PC-9 (cell line): ENCODE data around the gene ACTR1A. TPM values are rescaled to one million over a fixed set of nuclear protein-coding genes. Genes with fewer than 3 reads are reported as not detected.

Source experiments
- BruUV-seq: library from RNA; stranded (reverse); fragments of 400-500 nt; replicated peaks from 2 replicates; lab custom pipeline; 2021; lab: Mats Ljungman, UMichigan
- CTCF ChIA-PET: fragments of 300-600 bp; sonication (Branson Sonifier 250); formaldehyde crosslinking; loops from one replicate; lab custom pipeline; 2022; ENCODE audit warnings: antibody characterized with exemption; lab: Charles Lee
- POLR2A ChIA-PET: fragments of 300-600 bp; sonication (Branson Sonifier 250); formaldehyde crosslinking; loops from one replicate; lab custom pipeline; 2022; ENCODE audit warnings: antibody characterized with exemption; ENCODE audit not compliant: unreplicated experiment; lab: Charles Lee
- DNase-seq, 2 experiments: peaks; one replicate each; pipeline versions ENCODE4 v3.0.0 to v3.0.0-alpha.2; 2015 to 2022; ENCODE audit warnings: mixed read lengths in 1 of 2
- H2AFZ ChIP-seq: fragments of 200-600 bp; sonication (generic); 2 replicates; pipeline ENCODE4 v1.8.1; 2017; ENCODE audit warnings: antibody characterized with exemption
- H3F3A ChIP-seq: fragments of 200-600 bp; sonication (generic); 2 replicates; pipeline ENCODE4 v1.8.1; 2017; ENCODE audit warnings: antibody characterized with exemption, mild to moderate bottlenecking, low read depth; ENCODE audit not compliant: insufficient read depth
- H3K27ac ChIP-seq: fragments of 200-600 bp; sonication (generic); 2 replicates; pipeline ENCODE4 v1.6.1; 2016; ENCODE audit warnings: mixed run types
- H3K27me3 ChIP-seq: fragments of 200-600 bp; sonication (generic); 2 replicates; pipeline ENCODE4 v1.6.1; 2016; ENCODE audit warnings: low read depth, mixed run types; ENCODE audit not compliant: insufficient read depth
- H3K36me3 ChIP-seq: fragments of 200-600 bp; sonication (generic); 2 replicates; pipeline ENCODE4 v1.6.1; 2016; ENCODE audit warnings: low read depth, mixed run types
- H3K4me1 ChIP-seq: fragments of 200-600 bp; sonication (generic); replicated peaks from 2 replicates; pipeline ENCODE4 v1.6.1; 2016; ENCODE audit warnings: mixed run types; ENCODE audit not compliant: insufficient read depth
- H3K4me2 ChIP-seq: fragments of 200-600 bp; sonication (generic); 2 replicates; pipeline ENCODE4 v1.6.1; 2017; ENCODE audit warnings: mixed run types
- H3K4me3 ChIP-seq: fragments of 200-600 bp; sonication (generic); 2 replicates; pipeline ENCODE4 v1.6.1; 2016; ENCODE audit warnings: mixed run types
- H3K79me2 ChIP-seq: fragments of 200-600 bp; sonication (generic); 2 replicates; pipeline ENCODE4 v1.6.1; 2017; ENCODE audit warnings: low read depth, mixed run types
- H3K9me2 ChIP-seq: fragments of 200-600 bp; sonication (generic); 2 replicates; pipeline ENCODE4 v1.8.1; 2017; ENCODE audit warnings: mild to moderate bottlenecking; ENCODE audit not compliant: insufficient read depth
- H3K9me3 ChIP-seq: fragments of 200-600 bp; sonication (generic); 2 replicates; pipeline ENCODE4 v1.8.1; 2016; ENCODE audit warnings: low read depth; ENCODE audit not compliant: insufficient read depth
- H4K20me1 ChIP-seq: fragments of 200-600 bp; sonication (generic); 2 replicates; pipeline ENCODE4 v1.8.1; 2017; ENCODE audit not compliant: insufficient read depth
- CTCF ChIP-seq: fragments of 200-600 bp; sonication (generic); conservative IDR thresholded peaks from 2 replicates; pipeline ENCODE4 v1.6.1; 2017; ENCODE audit warnings: mixed run types, antibody characterized with exemption, mild to moderate bottlenecking, moderate library complexity
- EZH2 ChIP-seq: fragments of 200-600 bp; sonication (generic); IDR thresholded peaks from 2 replicates; pipeline ENCODE4 v1.8.0; 2017; ENCODE audit warnings: antibody characterized with exemption, low read depth
- intact Hi-C: fragments of 100-400 bp; cut with micrococcal nuclease; formaldehyde crosslinking; loops from one replicate; pipeline ENCODE4 v1.10.0; 2022; ENCODE audit not compliant: unreplicated experiment
- total RNA-seq: library from RNA; stranded (reverse); gene quantifications from 2 replicates; pipeline ENCODE4 v1.2.3, GENCODE V29; 2021

The ACTR1A gene
- total RNA-seq, 1 experiment from 2014 or later = 29.4 TPM

DNA sequence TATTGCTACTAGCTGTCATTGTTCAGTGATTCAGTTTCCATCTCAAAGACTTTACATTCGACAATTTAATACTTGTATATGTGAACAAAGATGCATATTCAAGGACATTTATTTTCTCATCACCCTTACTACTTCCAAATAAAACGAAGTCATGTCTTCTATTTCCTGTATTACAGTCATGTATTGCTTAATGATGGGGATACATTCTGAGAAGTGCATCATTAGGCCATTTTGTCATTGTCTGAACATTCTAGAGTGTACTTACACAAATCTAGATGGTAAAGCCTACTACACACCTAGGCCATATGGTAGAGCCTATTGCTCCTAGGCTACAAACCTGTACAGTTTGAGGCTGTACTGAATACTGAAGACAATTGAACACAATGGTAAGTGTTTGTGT, 57.7 kb downstream of the ACTR1A start:
- POLR2A ChIA-PET = no interaction called here
- intact Hi-C loops = no loop called here
- no peak overlapping the region for H3K4me2 ChIP-seq
- H3K9me2 ChIP-seq = no peaks in the 10 kb centered on the region
- CTCF ChIA-PET = no interaction called here
- H4K20me1 ChIP-seq = no peaks in the 10 kb centered on the region
- no peaks in the 10 kb centered on the region for H3K9me3 ChIP-seq
- H3K79me2 ChIP-seq = no peaks in the 10 kb centered on the region
- H3K4me1 ChIP-seq = peaks cover 4% of the 10 kb centered on the region; the same call in 1 of the 2 replicates
- no peaks in the 10 kb centered on the region for H3F3A ChIP-seq
- H2AFZ ChIP-seq = no peak overlapping the region
- no peak overlapping the region for H3K4me3 ChIP-seq
- no peaks in the 10 kb centered on the region for H3K36me3 ChIP-seq
- DNase-seq = no peak
- TF ChIP-seq EZH2 = no peak
- no peak for TF ChIP-seq CTCF
- no TSS peak for BruUV-seq
- H3K27me3 ChIP-seq = no peaks in the 10 kb centered on the region
- no peak overlapping the region for H3K27ac ChIP-seq

DNA sequence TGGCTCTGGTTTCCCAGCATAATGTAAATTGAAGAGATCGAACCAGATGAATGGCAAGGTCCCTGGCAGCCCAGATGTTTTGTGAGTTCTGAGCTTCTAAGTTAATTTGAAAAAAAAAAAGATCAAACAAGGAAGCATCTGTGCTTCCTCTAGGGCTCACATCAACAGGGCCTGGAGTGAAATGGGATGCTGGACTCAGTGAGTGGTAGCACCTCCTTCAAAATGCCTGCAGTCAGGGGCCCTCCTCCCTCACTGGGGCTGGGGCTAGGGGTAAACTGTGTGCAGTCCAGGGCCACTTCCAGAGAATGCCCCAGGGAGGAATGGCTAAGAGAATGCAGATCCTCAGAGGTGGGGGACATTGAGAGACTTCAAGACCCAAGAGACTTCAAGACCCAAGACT, 64.1 kb downstream of the ACTR1A start:
- Histone ChIP-seq H3K27me3 (no peaks in the 10 kb centered on the region), H3K4me2 (no peak overlapping the region), H3K27ac (no peak overlapping the region), H3F3A (no peaks in the 10 kb centered on the region), H3K9me3 (no peaks in the 10 kb centered on the region), H3K36me3 (no peaks in the 10 kb centered on the region), H3K79me2 (no peaks in the 10 kb centered on the region), H3K4me1 (no peaks in the 10 kb centered on the region), H4K20me1 (no peaks in the 10 kb centered on the region), H3K4me3 (no peak overlapping the region), H2AFZ (no peak overlapping the region), H3K9me2 (no peaks in the 10 kb centered on the region)
- intact Hi-C loops = no loop called here
- TF ChIP-seq EZH2 = no peak
- no peak for TF ChIP-seq CTCF
- ChIA-PET CTCF (no interaction called here), POLR2A (no interaction called here)
- BruUV-seq = no TSS peak
- no peak for DNase-seq

- Histone ChIP-seq H2AFZ (no peak overlapping the region), H4K20me1 (no peaks in the 10 kb centered on the region), H3F3A (no peaks in the 10 kb centered on the region), H3K9me3 (no peaks in the 10 kb centered on the region), H3K79me2 (no peaks in the 10 kb centered on the region), H3K9me2 (no peaks in the 10 kb centered on the region), H3K4me1 (no peaks in the 10 kb centered on the region), H3K4me2 (no peak overlapping the region), H3K27me3 (no peaks in the 10 kb centered on the region), H3K4me3 (no peak overlapping the region), H3K27ac (no peak overlapping the region), H3K36me3 (no peaks in the 10 kb centered on the region)
- no TSS peak for BruUV-seq
- intact Hi-C loops = no loop called here
- POLR2A ChIA-PET = no interaction called here
- DNase-seq = no peak
- TF ChIP-seq EZH2 = no peak
- no peak for TF ChIP-seq CTCF
- CTCF ChIA-PET = no interaction called here
These were observed 65.0 kb downstream of the ACTR1A start for GRCh38 chr10:102437515-102437914.
